ENCODE results near the gene UBA5.

GRCh38 chr3:132629928-132630327, 30.2 kb upstream of the UBA5 start:
- TF ChIP-seq CTCF (IDR thresholded peaks at IDR 0.05; ENCODE audit: low read length) = no peak
- TF ChIP-seq EZH2 (optimal IDR thresholded peaks at IDR 0.05; ENCODE audit: low read depth, low read length) = no peak
- no peak for TF ChIP-seq EZH2phosphoT487 (IDR thresholded peaks at IDR 0.05; ENCODE audit: low read length)
